CD4-positive, alpha-beta memory T cell (primary cell): ENCODE measurements around the gene LRIT3. TPM values are rescaled to one million over a fixed set of nuclear protein-coding genes. Genes with fewer than 3 reads are reported as not detected.

ENCODE experiments used
- CTCF ChIA-PET: fragments of 350-600 bp; sonication (Branson Sonifier 250); formaldehyde crosslinking; loops from one replicate; lab custom pipeline; 2021; ENCODE audit warnings: inconsistent platforms; ENCODE audit not compliant: partially characterized antibody; lab: Charles Lee
- POLR2A ChIA-PET: fragments of 350-600 bp; sonication (Branson Sonifier 250); formaldehyde crosslinking; loops from one replicate; lab custom pipeline; 2021; ENCODE audit not compliant: partially characterized antibody; lab: Charles Lee
- DNase-seq, 5 donors: peaks; one replicate each; pipeline versions ENCODE4 v3.0.0 to v3.0.0-alpha.2; 2020 to 2022; ENCODE audit warnings: mixed read lengths in 1 of 5
- H3K27ac ChIP-seq: one replicate; pipeline ENCODE4 v1.7.0; 2013; ENCODE audit warnings: low read depth, low read length
- H3K27me3 ChIP-seq: 2 replicates; pipeline ENCODE4 v1.7.0; 2013; ENCODE audit warnings: mild to moderate bottlenecking, low read length, moderate library complexity; ENCODE audit not compliant: insufficient read depth
- H3K36me3 ChIP-seq: 2 replicates; pipeline ENCODE4 v1.7.0; 2013; ENCODE audit warnings: mild to moderate bottlenecking, low read length, moderate library complexity; ENCODE audit not compliant: insufficient read depth
- H3K4me1 ChIP-seq: 2 replicates; pipeline ENCODE4 v1.7.0; 2013; ENCODE audit warnings: mild to moderate bottlenecking, low read length, moderate library complexity; ENCODE audit not compliant: insufficient read depth
- H3K4me3 ChIP-seq, 2 donors: one replicate each; pipeline ENCODE4 v1.7.0; 2013; ENCODE audit warnings: low read length in 2 of 2, mild to moderate bottlenecking in 1 of 2
- H3K9me3 ChIP-seq, 2 donors: one replicate each; pipeline ENCODE4 v1.7.0; 2013; ENCODE audit warnings: low read length in 2 of 2, control low read depth in 1 of 2; ENCODE audit not compliant: control insufficient read depth in 1 of 2
- H3K27ac Mint-ChIP-seq, 7 donors: one replicate each; pipeline ENCODE4 v1.8.0; 2020 to 2021; ENCODE audit warnings: mixed read lengths in 7 of 7, mild to moderate bottlenecking in 6 of 7, inconsistent platforms in 3 of 7, moderate library complexity in 3 of 7
- H3K27me3 Mint-ChIP-seq, 2 donors: one replicate each; pipeline ENCODE4 v1.8.0; 2020 to 2021; ENCODE audit warnings: mixed read lengths in 2 of 2
- H3K36me3 Mint-ChIP-seq, 2 donors: one replicate each; pipeline ENCODE4 v1.8.0; 2020 to 2021; ENCODE audit warnings: mixed read lengths in 2 of 2, inconsistent platforms in 1 of 2, mild to moderate bottlenecking in 1 of 2
- H3K4me1 Mint-ChIP-seq, 4 donors: one replicate each; pipeline ENCODE4 v1.8.0; 2020 to 2021; ENCODE audit warnings: mixed read lengths in 4 of 4, mild to moderate bottlenecking in 1 of 4
- H3K4me3 Mint-ChIP-seq, 8 donors: one replicate each; pipeline ENCODE4 v1.8.0; 2020 to 2021; ENCODE audit warnings: mixed read lengths in 8 of 8, mild to moderate bottlenecking in 7 of 8, moderate library complexity in 6 of 8, inconsistent platforms in 3 of 8
- H3K9me3 Mint-ChIP-seq, 8 donors: one replicate each; pipeline ENCODE4 v1.8.0; 2020 to 2021; ENCODE audit warnings: mixed read lengths in 8 of 8, mild to moderate bottlenecking in 5 of 8, inconsistent platforms in 3 of 8, moderate library complexity in 1 of 8
- intact Hi-C: fragments of 100-400 bp; cut with micrococcal nuclease; formaldehyde crosslinking; loops from one replicate; pipeline ENCODE4 v1.15.1; 2023
- polyA plus RNA-seq, 2 donors: library from polyadenylated mRNA; unstranded; fragments of 300-500 nt; fragmentation: Illumina TruSeq; gene quantifications; one replicate each; pipeline ENCODE4 v1.2.3, GENCODE V29; 2021
- total RNA-seq, 2 experiments: library from RNA; stranded (reverse); gene quantifications; one replicate each; pipeline ENCODE4 v1.2.3, GENCODE V29; 2021

The LRIT3 gene
- total and polyA plus RNA-seq, 4 experiments from 2014 or later = 0.26 to 0.33 TPM; not detected in 2

DNA sequence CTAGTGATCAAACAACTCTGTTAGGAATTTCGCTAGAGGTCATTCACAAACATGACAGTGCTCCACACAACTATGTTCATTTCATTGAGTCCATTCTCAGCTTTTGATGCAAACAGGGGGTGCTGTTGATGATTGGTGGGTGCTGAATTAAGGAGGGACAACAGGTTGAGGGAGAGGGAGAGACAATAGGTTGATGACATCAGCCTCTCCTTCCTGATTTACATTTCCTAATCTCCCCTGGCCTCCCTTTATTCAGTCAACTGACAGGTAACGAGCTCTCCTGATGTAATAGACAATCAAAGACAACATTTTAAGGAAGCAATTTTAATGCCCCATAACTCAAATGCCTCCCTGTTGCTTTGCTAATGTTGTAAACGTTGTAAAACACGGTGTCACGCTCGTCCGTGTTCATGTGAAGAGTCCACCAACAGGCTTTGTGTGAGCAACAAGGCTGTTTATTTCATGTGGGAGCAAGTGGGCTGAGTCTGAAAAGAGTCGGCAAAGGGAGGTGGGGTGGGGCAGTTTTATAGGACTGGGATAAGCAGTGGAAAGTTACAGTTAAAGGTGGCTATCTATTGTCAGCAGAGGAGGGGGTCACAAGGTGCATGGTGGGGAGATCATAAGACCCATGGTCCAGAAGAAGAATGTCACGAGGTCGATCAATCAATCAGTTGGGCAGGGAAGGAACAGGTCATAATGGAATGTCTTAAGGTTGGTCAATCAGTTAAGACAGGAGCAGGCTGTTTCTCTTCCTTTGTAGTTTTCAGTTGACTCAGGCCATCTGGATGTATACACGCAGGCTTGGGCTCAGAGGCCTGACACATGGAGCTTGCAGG is 37.1 kb upstream of the LRIT3 start:
- Mint-ChIP-seq H3K4me3 (no peak overlapping the region), H3K27me3 (peaks cover 0 to 1% of the 10 kb centered on the region in 2 donors), H3K9me3 (no peaks in the 10 kb centered on the region), H3K4me1 (peaks cover 4 to 14% (median 8%) of the 10 kb centered on the region in 4 donors), H3K27ac (peak overlapping the region in 1 of 7 donors; percentile 67), H3K36me3 (peaks cover 0 to 10% of the 10 kb centered on the region in 2 donors)
- Histone ChIP-seq H3K4me1 (peaks cover 8% of the 10 kb centered on the region), H3K4me3 (no peak overlapping the region), H3K27me3 (no peaks in the 10 kb centered on the region), H3K36me3 (no peaks in the 10 kb centered on the region), H3K9me3 (no peaks in the 10 kb centered on the region), H3K27ac (no peak overlapping the region)
- POLR2A ChIA-PET = no interaction called here
- intact Hi-C loops = no loop called here
- CTCF ChIA-PET = interaction anchor here (0.7 kb wide), 1 partner anchor 1160 kb away, joined by 4 read pairs; the partner anchor contains the start of gene OSTC
- DNase-seq = no peak

DNA sequence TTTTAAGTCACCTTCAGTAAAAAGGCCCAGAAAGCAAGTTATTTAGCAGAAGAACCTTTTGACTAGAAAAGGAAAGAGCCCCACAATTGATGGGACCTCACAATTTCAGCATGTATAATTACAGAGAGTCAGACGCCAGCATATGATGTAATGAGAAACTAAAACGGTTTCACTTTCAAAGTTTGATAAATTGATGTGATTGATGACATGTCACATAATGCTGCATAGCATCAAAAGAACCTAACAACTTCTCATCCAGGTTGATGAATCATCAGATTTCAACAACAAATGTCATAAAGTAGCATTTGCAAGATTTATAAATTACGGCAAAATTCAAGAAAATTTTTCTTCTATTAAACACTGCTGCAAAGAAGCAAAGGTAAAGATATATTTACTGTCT is 36.2 kb upstream of the LRIT3 start:
- no peak overlapping the region for H3K4me3 Mint-ChIP-seq
- peaks cover 12 to 23% (median 17%) of the 10 kb centered on the region in 4 donors for H3K4me1 Mint-ChIP-seq
- DNase-seq = no peak
- H3K9me3 Mint-ChIP-seq = no peaks in the 10 kb centered on the region
- H3K36me3 Mint-ChIP-seq = peaks cover 0 to 13% of the 10 kb centered on the region in 2 donors
- no peaks in the 10 kb centered on the region for H3K9me3 ChIP-seq
- H3K4me1 ChIP-seq = peaks cover 17% of the 10 kb centered on the region
- H3K27ac Mint-ChIP-seq = no peak overlapping the region
- no peaks in the 10 kb centered on the region for H3K27me3 ChIP-seq
- H3K36me3 ChIP-seq = no peaks in the 10 kb centered on the region
- ChIA-PET CTCF (no interaction called here), POLR2A (no interaction called here)
- no peak overlapping the region for H3K4me3 ChIP-seq
- no peaks in the 10 kb centered on the region for H3K27me3 Mint-ChIP-seq
- intact Hi-C loops = no loop called here
- no peak overlapping the region for H3K27ac ChIP-seq

DNA sequence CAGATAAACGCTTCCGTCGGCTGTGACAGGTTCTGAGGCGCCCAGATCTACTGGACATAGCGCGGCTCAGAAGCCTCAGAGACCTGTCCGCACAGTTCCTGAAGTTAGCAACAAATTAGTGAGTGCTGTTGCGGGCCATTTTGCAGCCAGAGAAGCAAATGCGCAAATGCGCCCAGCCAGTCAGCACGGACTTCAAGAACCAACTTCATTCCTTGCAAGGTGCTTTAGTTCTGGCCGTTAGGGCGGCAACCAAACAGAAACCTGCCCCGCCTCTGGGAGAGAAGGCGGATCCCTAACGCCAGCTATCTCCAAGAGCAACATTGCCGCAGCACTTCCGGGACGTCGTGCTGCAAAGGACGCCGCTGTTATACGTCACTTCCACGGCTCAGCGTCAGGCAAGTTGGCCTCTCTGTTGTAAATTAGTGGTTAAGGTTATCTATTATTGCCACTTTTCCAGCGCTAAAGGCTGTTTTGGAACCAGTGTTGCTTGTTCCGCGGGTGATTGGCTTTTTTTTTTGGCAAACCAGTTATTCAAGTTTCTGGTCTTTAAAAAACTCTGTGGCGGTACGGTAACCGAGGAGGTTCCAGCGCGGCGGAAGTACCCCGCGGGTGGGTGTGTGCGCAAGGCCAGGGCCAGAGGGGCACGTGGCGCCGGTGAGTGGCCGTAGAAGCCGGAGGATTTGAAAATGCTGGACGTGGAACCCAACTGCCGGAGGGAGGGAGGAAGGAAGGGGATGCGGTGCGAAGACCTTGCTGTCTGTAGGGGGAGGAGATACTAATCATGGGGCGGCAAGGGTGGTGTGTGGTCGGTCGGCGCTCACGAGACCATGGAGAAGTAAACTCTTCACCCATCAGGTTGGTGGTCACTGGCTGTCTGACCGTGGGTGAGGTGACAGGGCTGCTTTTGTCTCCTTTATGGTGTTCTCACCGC is 32.5 kb upstream of the LRIT3 start, which contains the start of gene GAR1:
Gene GAR1 (plus strand): TSS at position 612 of the 931 bp plus-strand sequence. CDS start 403 bp downstream, outside the sequence.
- H3K9me3 Mint-ChIP-seq = no peaks in the 10 kb centered on the region
- H3K27me3 Mint-ChIP-seq = no peaks in the 10 kb centered on the region
- Histone ChIP-seq H3K27ac (peak within 1 kb of the TSS; percentile 93), H3K9me3 (no peaks in the 10 kb centered on the region), H3K4me1 (peaks cover 22% of the 10 kb centered on the region), H3K36me3 (peaks cover 16% of the 10 kb centered on the region), H3K27me3 (no peaks in the 10 kb centered on the region), H3K4me3 (peak within 1 kb of the TSS; percentile 98 to 100)
- peaks cover 27 to 44% (median 36%) of the 10 kb centered on the region in 4 donors for H3K4me1 Mint-ChIP-seq
- peak; percentile 85 to 93 (median 87) for DNase-seq
- peaks cover 16 to 46% of the 10 kb centered on the region in 2 donors for H3K36me3 Mint-ChIP-seq
- H3K4me3 Mint-ChIP-seq = peak within 1 kb of the TSS; percentile 97 to 99 (median 98)
- H3K27ac Mint-ChIP-seq = peak within 1 kb of the TSS; percentile 97 to 99 (median 99)
- CTCF ChIA-PET = interaction anchor here (1.0 to 3.4 kb wide), 6 partner anchors 10 to 392 kb away, joined by 3 to 17 read pairs (median 4); partner anchors contain the start of genes MCUB and SEC24B
- intact Hi-C loops = loop anchor here (1.0 to 2.0 kb wide), 7 partner anchors 85 to 1195 kb away; partner anchors contain the start of genes CASP6, MCUB, OSTC and PLA2G12A
- POLR2A ChIA-PET = interaction anchor here (1.2 to 2.8 kb wide), 5 partner anchors 85 to 381 kb away, joined by 3 to 23 read pairs (median 9); partner anchors contain the start of genes MCUB, PLA2G12A and SEC24B

DNA sequence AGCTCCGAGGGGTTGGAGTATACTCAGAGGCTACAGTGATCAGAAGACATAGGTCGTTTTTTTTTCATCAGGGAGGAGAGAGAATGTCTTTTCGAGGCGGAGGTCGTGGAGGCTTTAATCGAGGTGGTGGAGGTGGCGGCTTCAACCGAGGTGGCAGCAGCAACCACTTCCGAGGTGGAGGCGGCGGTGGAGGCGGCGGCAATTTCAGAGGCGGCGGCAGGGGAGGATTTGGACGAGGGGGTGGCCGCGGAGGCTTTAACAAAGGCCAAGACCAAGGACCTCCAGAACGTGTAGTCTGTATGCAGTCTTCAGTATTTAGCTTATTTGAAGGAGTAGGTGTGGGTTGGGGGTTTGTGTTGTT is 31.8 kb upstream of the LRIT3 start:
- intact Hi-C loops = no loop called here
- Histone ChIP-seq H3K4me3 (peak overlapping the region; percentile 98 to 100), H3K27me3 (no peaks in the 10 kb centered on the region), H3K9me3 (no peaks in the 10 kb centered on the region), H3K4me1 (peaks cover 22% of the 10 kb centered on the region), H3K36me3 (peaks cover 23% of the 10 kb centered on the region), H3K27ac (peak overlapping the region; percentile 93)
- Mint-ChIP-seq H3K9me3 (no peaks in the 10 kb centered on the region), H3K4me3 (peak overlapping the region; percentile 97 to 99 (median 98)), H3K27me3 (no peaks in the 10 kb centered on the region), H3K27ac (peak overlapping the region; percentile 97 to 99 (median 99)), H3K36me3 (peaks cover 19 to 52% of the 10 kb centered on the region in 2 donors), H3K4me1 (peaks cover 27 to 45% (median 37%) of the 10 kb centered on the region in 4 donors)
- DNase-seq = peak; percentile 42 to 67 (median 56)
- POLR2A ChIA-PET = interaction anchor here (1.2 to 2.8 kb wide), 4 partner anchors 114 to 382 kb away, joined by 3 to 23 read pairs (median 10); partner anchors contain the start of genes MCUB and SEC24B
- CTCF ChIA-PET = interaction anchor here (1.0 to 3.4 kb wide), 4 partner anchors 9 to 393 kb away, joined by 3 to 17 read pairs (median 4); partner anchors contain the start of gene SEC24B

DNA sequence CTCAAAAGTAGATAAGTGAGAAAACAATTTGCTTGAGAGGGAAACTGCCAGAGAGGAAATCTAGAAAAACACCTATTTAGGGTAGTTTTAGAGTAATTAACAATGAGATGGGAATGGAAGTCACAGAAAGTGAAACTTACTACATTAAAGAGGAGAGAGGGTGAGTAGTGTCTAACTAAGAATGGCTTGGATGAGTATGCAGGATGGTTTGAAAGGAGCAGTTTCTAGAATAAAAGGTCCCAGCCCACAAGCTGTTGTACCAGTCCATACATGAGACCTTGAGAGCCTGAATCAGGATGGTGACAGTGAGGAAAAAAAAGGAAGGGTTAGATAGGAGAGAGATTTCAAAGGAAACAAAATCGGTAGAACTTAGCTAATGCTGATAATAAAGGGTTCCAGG is 31.0 kb upstream of the LRIT3 start:
- no peaks in the 10 kb centered on the region for H3K9me3 Mint-ChIP-seq
- Histone ChIP-seq H3K9me3 (no peaks in the 10 kb centered on the region), H3K27me3 (no peaks in the 10 kb centered on the region), H3K36me3 (peaks cover 29% of the 10 kb centered on the region), H3K4me1 (peaks cover 22% of the 10 kb centered on the region), H3K27ac (no peak overlapping the region), H3K4me3 (no peak overlapping the region)
- H3K4me3 Mint-ChIP-seq = peak overlapping the region; percentile 97 to 99 (median 98)
- ChIA-PET CTCF (interaction anchor here (1.0 to 3.4 kb wide), 4 partner anchors 9 to 394 kb away, joined by 3 to 17 read pairs (median 4); partner anchors contain the start of gene SEC24B), POLR2A (interaction anchor here (2.2 to 2.8 kb wide), 3 partner anchors 115 to 383 kb away, joined by 9 to 23 read pairs (median 12); partner anchors contain the start of genes MCUB and SEC24B)
- peaks cover 20 to 60% of the 10 kb centered on the region in 2 donors for H3K36me3 Mint-ChIP-seq
- no peak for DNase-seq
- H3K4me1 Mint-ChIP-seq = peaks cover 29 to 45% (median 37%) of the 10 kb centered on the region in 4 donors
- peak overlapping the region; percentile 97 to 99 (median 99) for H3K27ac Mint-ChIP-seq
- intact Hi-C loops = no loop called here
- H3K27me3 Mint-ChIP-seq = no peaks in the 10 kb centered on the region

DNA sequence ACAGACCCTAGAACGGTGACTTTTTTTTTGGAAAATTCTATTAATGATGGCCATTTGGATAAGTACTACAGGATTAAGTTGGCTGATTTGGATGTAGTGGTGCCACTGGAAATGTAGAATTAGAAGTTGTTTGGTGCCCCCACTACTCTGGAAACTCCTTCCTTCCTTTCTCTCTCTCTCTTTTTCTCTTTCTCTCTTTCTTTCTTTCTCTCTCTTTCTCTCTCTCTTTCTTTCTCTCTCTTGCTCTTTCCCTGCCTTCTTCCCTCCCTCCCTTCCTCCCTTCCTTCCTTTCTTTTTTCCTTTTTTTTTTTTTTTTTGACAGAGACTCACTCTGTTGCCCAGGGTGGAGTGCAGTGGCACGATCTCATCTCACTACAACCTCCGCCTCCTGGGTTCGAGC is 29.6 kb upstream of the LRIT3 start:
- Mint-ChIP-seq H3K9me3 (no peaks in the 10 kb centered on the region), H3K27me3 (no peaks in the 10 kb centered on the region), H3K4me1 (peaks cover 29 to 48% (median 38%) of the 10 kb centered on the region in 4 donors), H3K36me3 (peaks cover 26 to 71% of the 10 kb centered on the region in 2 donors), H3K27ac (peak overlapping the region in 2 of 7 donors; percentile 66 to 98), H3K4me3 (no peak overlapping the region)
- H3K36me3 ChIP-seq = peaks cover 34% of the 10 kb centered on the region
- H3K4me1 ChIP-seq = peaks cover 22% of the 10 kb centered on the region
- intact Hi-C loops = no loop called here
- H3K9me3 ChIP-seq = no peaks in the 10 kb centered on the region
- ChIA-PET CTCF (interaction anchor here (3.4 kb wide), 1 partner anchor 386 kb away, joined by 17 read pairs; the partner anchor contains the start of gene SEC24B), POLR2A (no interaction called here)
- H3K27me3 ChIP-seq = no peaks in the 10 kb centered on the region
- H3K4me3 ChIP-seq = no peak overlapping the region
- H3K27ac ChIP-seq = no peak overlapping the region
- no peak for DNase-seq
